GM18951 (cell line): ENCODE data around the gene PASK.
"Not testable (repeated sequence)": the region's sequence is repeated elsewhere in the genome, so short reads cannot be mapped to it uniquely, and the experiment has no call there.

Source experiments
- POLR2A ChIP-seq: IDR thresholded peaks from 4 replicates; pipeline ENCODE4 v1.6.1; 2011; ENCODE audit warnings: mild to moderate bottlenecking; ENCODE audit not compliant: insufficient read length, insufficient read depth; ENCODE audit errors: extremely low read depth
- in situ Hi-C: fragments of 300-500 bp; cut with MboI; formaldehyde crosslinking; loops from one replicate; pipeline ENCODE4 v1.12.0; 2022; ENCODE audit warnings: low sequenced_read_pairs, mixed read lengths, inconsistent platforms; ENCODE audit not compliant: unreplicated experiment

PASK gene

GRCh38 chr2:241094172-241094571 is 55.1 kb downstream of the PASK start:
- TF ChIP-seq POLR2A, result no peak
- in situ Hi-C loops, result no loop called here

- in situ Hi-C loops, result not testable (repeated sequence)
Measured at GRCh38 chr2:241093133-241093781, 56.0 kb downstream of the PASK start.

- TF ChIP-seq POLR2A, result no peak
- in situ Hi-C loops, result no loop called here
Measured at GRCh38 chr2:241092677-241093076, 56.6 kb downstream of the PASK start.

GRCh38 chr2:241091734-241092445 is 57.4 kb downstream of the PASK start:
- no peak for TF ChIP-seq POLR2A
- in situ Hi-C loops, result no loop called here

GRCh38 chr2:241091201-241091600 is 58.1 kb downstream of the PASK start:
- in situ Hi-C loops, result no loop called here

GRCh38 chr2:241088791-241089732 is 60.2 kb downstream of the PASK start:
- no peak for TF ChIP-seq POLR2A
- in situ Hi-C loops, result no loop called here

More at GRCh38 chr2:241091201-241091600, 58.1 kb downstream of the PASK start:
- no peak for TF ChIP-seq POLR2A

GRCh38 chr2:241088376-241088775 is 60.9 kb downstream of the PASK start:
- in situ Hi-C loops, result no loop called here
- no peak for TF ChIP-seq POLR2A

GRCh38 chr2:241087420-241088268 is 61.6 kb downstream of the PASK start:
- no peak for TF ChIP-seq POLR2A
- in situ Hi-C loops, result no loop called here

GRCh38 chr2:241084856-241085444 is 64.3 kb downstream of the PASK start:
- in situ Hi-C loops, result no loop called here
- TF ChIP-seq POLR2A, result no peak

GRCh38 chr2:241083091-241083415 is 66.2 kb downstream of the PASK start:
- in situ Hi-C loops, result no loop called here
- TF ChIP-seq POLR2A, result no peak

GRCh38 chr2:241082341-241083090 is 66.8 kb downstream of the PASK start:
- in situ Hi-C loops, result no loop called here

More at GRCh38 chr2:241082341-241083090, 66.8 kb downstream of the PASK start:
- TF ChIP-seq POLR2A, result no peak
